Right lobe of liver (tissue), 4 donors: Measurements from ENCODE around the gene SUSD1.

Experiments used
- POLR2A ChIP-seq: fragments of 450-650 bp; IDR thresholded peaks from one replicate; pipeline ENCODE4 v1.6.1; 2017; ENCODE audit warnings: antibody characterized with exemption, mild to moderate bottlenecking
- TF ChIP-seq, protein P1 (sequence below), 4 donors: fragments of 200-600 bp in 3 of 4; fragments of 450-650 bp in 1 of 4; IDR thresholded peaks; one replicate each; pipeline versions ENCODE4 v1.5.1 to v1.8.0; 2016 to 2022; ENCODE audit warnings: antibody characterized with exemption in 4 of 4, mild to moderate bottlenecking in 2 of 4
- donor health status: DM: no; HTN: no; CAD: no.
- donor health status: DM: no; HTN: no; CAD: no.
- donor health status: DM: no; HTN: yes; CAD: no.

GRCh38 chr9:112044881-112045280 is 130.2 kb downstream of the SUSD1 start:
- TF ChIP-seq, protein P1, sequence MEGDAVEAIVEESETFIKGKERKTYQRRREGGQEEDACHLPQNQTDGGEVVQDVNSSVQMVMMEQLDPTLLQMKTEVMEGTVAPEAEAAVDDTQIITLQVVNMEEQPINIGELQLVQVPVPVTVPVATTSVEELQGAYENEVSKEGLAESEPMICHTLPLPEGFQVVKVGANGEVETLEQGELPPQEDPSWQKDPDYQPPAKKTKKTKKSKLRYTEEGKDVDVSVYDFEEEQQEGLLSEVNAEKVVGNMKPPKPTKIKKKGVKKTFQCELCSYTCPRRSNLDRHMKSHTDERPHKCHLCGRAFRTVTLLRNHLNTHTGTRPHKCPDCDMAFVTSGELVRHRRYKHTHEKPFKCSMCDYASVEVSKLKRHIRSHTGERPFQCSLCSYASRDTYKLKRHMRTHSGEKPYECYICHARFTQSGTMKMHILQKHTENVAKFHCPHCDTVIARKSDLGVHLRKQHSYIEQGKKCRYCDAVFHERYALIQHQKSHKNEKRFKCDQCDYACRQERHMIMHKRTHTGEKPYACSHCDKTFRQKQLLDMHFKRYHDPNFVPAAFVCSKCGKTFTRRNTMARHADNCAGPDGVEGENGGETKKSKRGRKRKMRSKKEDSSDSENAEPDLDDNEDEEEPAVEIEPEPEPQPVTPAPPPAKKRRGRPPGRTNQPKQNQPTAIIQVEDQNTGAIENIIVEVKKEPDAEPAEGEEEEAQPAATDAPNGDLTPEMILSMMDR (IDR thresholded peaks at IDR 0.05) = no peak
- no peak for TF ChIP-seq POLR2A
